ENCODE results near the gene SYPL1.

SYPL1 gene

DNA sequence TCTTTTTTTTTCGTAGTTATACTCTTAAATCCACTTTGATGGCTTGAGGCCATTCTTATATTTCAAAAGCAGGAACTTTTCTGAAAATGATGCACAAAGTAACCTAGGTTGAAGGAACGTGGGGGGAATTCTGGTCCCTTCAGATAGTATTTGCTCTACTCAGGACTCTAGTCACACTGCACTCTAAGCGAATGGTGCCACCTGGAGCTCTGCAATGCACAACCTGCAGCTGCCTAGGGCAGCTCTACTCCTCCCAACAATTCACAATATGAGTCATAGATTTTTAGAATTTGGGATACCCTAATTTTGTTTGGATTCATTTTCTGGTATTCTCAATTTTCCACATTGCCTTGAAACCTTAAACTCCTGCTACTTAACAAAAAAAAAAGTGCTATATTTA, 17.3 kb downstream of the SYPL1 start:
- H3K9me3 ChIP-seq, result no peaks in the 10 kb centered on the region
- no peak for DNase-seq
- H3K4me3 ChIP-seq (ENCODE audit: low read depth, low read length), result no peak overlapping the region
- TF ChIP-seq, protein P1, sequence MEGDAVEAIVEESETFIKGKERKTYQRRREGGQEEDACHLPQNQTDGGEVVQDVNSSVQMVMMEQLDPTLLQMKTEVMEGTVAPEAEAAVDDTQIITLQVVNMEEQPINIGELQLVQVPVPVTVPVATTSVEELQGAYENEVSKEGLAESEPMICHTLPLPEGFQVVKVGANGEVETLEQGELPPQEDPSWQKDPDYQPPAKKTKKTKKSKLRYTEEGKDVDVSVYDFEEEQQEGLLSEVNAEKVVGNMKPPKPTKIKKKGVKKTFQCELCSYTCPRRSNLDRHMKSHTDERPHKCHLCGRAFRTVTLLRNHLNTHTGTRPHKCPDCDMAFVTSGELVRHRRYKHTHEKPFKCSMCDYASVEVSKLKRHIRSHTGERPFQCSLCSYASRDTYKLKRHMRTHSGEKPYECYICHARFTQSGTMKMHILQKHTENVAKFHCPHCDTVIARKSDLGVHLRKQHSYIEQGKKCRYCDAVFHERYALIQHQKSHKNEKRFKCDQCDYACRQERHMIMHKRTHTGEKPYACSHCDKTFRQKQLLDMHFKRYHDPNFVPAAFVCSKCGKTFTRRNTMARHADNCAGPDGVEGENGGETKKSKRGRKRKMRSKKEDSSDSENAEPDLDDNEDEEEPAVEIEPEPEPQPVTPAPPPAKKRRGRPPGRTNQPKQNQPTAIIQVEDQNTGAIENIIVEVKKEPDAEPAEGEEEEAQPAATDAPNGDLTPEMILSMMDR (IDR thresholded peaks at IDR 0.05; ENCODE audit: low read depth, low read length), result no peak
- H3K4me1 ChIP-seq, result no peaks in the 10 kb centered on the region; the same call in 1 of the 2 replicates
- H3K27me3 ChIP-seq, result no peaks in the 10 kb centered on the region
- H3K36me3 ChIP-seq, result peaks cover 40% of the 10 kb centered on the region

- no peak for DNase-seq
- H3K36me3 ChIP-seq, result peaks cover 31% of the 10 kb centered on the region
- no peaks in the 10 kb centered on the region for H3K27me3 ChIP-seq
- H3K9me3 ChIP-seq, result no peaks in the 10 kb centered on the region
- TF ChIP-seq, protein P1 (IDR thresholded peaks at IDR 0.05; ENCODE audit: low read depth, low read length), result no peak
- no peaks in the 10 kb centered on the region for H3K4me1 ChIP-seq
- H3K4me3 ChIP-seq (ENCODE audit: low read depth, low read length), result no peak overlapping the region
These were observed 19.9 kb downstream of the SYPL1 start for GRCh38 chr7:106092204-106092603.

GRCh38 chr7:106089647-106090046, 22.5 kb downstream of the SYPL1 start:
- TF ChIP-seq, protein P1 (IDR thresholded peaks at IDR 0.05; ENCODE audit: low read depth, low read length), result no peak
- H3K36me3 ChIP-seq, result peaks cover 21% of the 10 kb centered on the region; the same call in 1 of the 2 replicates
- no peaks in the 10 kb centered on the region for H3K9me3 ChIP-seq
- H3K4me3 ChIP-seq (ENCODE audit: low read depth, low read length), result no peak overlapping the region
- DNase-seq, result no peak
- H3K4me1 ChIP-seq, result no peaks in the 10 kb centered on the region
- H3K27me3 ChIP-seq, result no peaks in the 10 kb centered on the region

- Histone ChIP-seq H3K9me3 (no peaks in the 10 kb centered on the region), H3K27me3 (no peaks in the 10 kb centered on the region), H3K36me3 (peaks cover 20% of the 10 kb centered on the region; the same call in 1 of the 2 replicates), H3K4me3 (ENCODE audit: low read depth, low read length) (no peak overlapping the region), H3K4me1 (no peaks in the 10 kb centered on the region)
- TF ChIP-seq, protein P1 (IDR thresholded peaks at IDR 0.05; ENCODE audit: low read depth, low read length), result no peak
- no peak for DNase-seq
These were observed 24.1 kb downstream of the SYPL1 start for GRCh38 chr7:106088014-106088413.

DNA sequence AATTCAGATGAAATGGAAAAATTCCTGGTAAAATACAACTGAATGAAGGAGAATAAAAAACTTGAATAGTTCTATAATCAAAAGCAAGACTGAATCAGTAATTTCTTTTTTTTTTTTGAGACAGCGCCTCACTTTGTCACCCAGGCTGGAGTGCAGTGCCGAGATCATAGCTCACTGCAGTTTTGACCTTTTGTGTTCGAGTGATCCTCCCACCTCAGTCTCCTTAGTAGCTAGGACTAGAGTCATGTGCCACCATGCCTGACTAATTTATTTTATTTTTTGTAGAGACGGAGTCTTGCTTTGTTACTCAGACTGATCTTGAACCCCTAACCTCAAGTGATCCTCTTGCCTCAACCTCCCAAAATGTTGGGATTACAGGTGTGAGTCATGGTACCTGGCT, 26.1 kb downstream of the SYPL1 start:
- no peaks in the 10 kb centered on the region for H3K4me1 ChIP-seq
- peaks cover 11% of the 10 kb centered on the region; the same call in 1 of the 2 replicates for H3K36me3 ChIP-seq
- TF ChIP-seq, protein P1 (IDR thresholded peaks at IDR 0.05; ENCODE audit: low read depth, low read length), result no peak
- H3K4me3 ChIP-seq (ENCODE audit: low read depth, low read length), result no peak overlapping the region
- no peak for DNase-seq
- H3K27me3 ChIP-seq, result no peaks in the 10 kb centered on the region
- H3K9me3 ChIP-seq, result no peaks in the 10 kb centered on the region

- H3K36me3 ChIP-seq, result peaks cover 6% of the 10 kb centered on the region; the same call in 1 of the 2 replicates
- no peaks in the 10 kb centered on the region for H3K9me3 ChIP-seq
- DNase-seq, result no peak
- TF ChIP-seq, protein P1 (IDR thresholded peaks at IDR 0.05; ENCODE audit: low read depth, low read length), result no peak
- H3K4me1 ChIP-seq, result no peaks in the 10 kb centered on the region
- H3K4me3 ChIP-seq (ENCODE audit: low read depth, low read length), result no peak overlapping the region
- H3K27me3 ChIP-seq, result no peaks in the 10 kb centered on the region
These were observed 27.1 kb downstream of the SYPL1 start for GRCh38 chr7:106085015-106085414.
